Kidney (tissue), 14 donors: ENCODE measurements around the gene MORC3. TPM values are rescaled to one million over a fixed set of nuclear protein-coding genes. Genes with fewer than 3 reads are reported as not detected.
"Not testable (repeated sequence)": the region's sequence is repeated elsewhere in the genome, so short reads cannot be mapped to it uniquely, and the experiment has no call there.

Source experiments
- DNase-seq, 5 donors: peaks; one replicate each; pipeline ENCODE4 v3.0.0-alpha.2; 2013 to 2020
- FAIRE-seq: peaks from 2 replicates; lab custom pipeline; 2012; peaks lifted over from hg19 to GRCh38; lab: Jason Lieb, UNC
- H3K27ac ChIP-seq, 2 donors: one replicate each; pipeline ENCODE4 v1.7.0; 2013; ENCODE audit warnings: low read depth in 2 of 2, low read length in 2 of 2, inconsistent platforms in 1 of 2
- H3K27me3 ChIP-seq: one replicate; pipeline ENCODE4 v1.7.1; 2013; ENCODE audit warnings: low read length, inconsistent platforms; ENCODE audit not compliant: control insufficient read depth, insufficient read depth
- H3K36me3 ChIP-seq, 3 donors: one replicate each; pipeline versions ENCODE4 v1.7.0 to v1.7.1; 2013; ENCODE audit warnings: low read length in 3 of 3, control low read depth in 1 of 3, inconsistent platforms in 1 of 3; ENCODE audit not compliant: insufficient read depth in 3 of 3, control insufficient read depth in 2 of 3
- H3K4me1 ChIP-seq, 3 donors: one replicate each; pipeline versions ENCODE4 v1.7.0 to v1.7.1; 2013; ENCODE audit warnings: low read length in 3 of 3, inconsistent platforms in 1 of 3, low read depth in 1 of 3; ENCODE audit not compliant: control insufficient read depth in 2 of 3, insufficient read depth in 2 of 3
- H3K4me3 ChIP-seq, 3 donors: one replicate each; pipeline versions ENCODE4 v1.7.0 to v1.8.1; 2013; ENCODE audit warnings: low read length in 3 of 3, control low read depth in 1 of 3, inconsistent platforms in 1 of 3
- H3K9ac ChIP-seq, 3 donors: one replicate each; pipeline versions ENCODE4 v1.7.0 to v1.7.1; 2013; ENCODE audit warnings: low read length in 3 of 3, control low read depth in 1 of 3, inconsistent platforms in 1 of 3
- H3K9me3 ChIP-seq, 3 donors: one replicate each; pipeline versions ENCODE4 v1.7.0 to v1.7.1; 2013; ENCODE audit warnings: low read length in 3 of 3, control low read depth in 1 of 3, inconsistent platforms in 1 of 3; ENCODE audit not compliant: control insufficient read depth in 2 of 3, insufficient read depth in 1 of 3
- intact Hi-C: fragments of 100-400 bp; cut with DNase I; formaldehyde crosslinking; loops from one replicate; pipeline ENCODE4 v1.11.1; 2022
- polyA plus RNA-seq: library from polyadenylated mRNA; stranded (reverse); fragments of 350-450 nt; fragmentation: Illumina TruSeq; extraction: RNeasy Lipid Tissue Mini Kit (QIAGEN cat#74804); gene quantifications from one replicate; pipeline ENCODE4 v1.2.3, GENCODE V29; 2014; ENCODE audit warnings: low read depth, low replicate concordance; ENCODE audit not compliant: insufficient read depth
- total RNA-seq: library from RNA; stranded (reverse); fragmentation: NEBNext Ultra II Directional; extraction: Animal tissue kit (Norgen Biotek cat#: 25700); gene quantifications from one replicate; pipeline ENCODE4 v1.2.1, GENCODE V29; 2021
- TF ChIP-seq, protein P1 (sequence below): IDR thresholded peaks from 3 replicates; pipeline ENCODE4 v1.5.1; 2012; ENCODE audit warnings: mild to moderate bottlenecking, moderate library complexity, borderline replicate concordance; ENCODE audit not compliant: insufficient read depth; ENCODE audit errors: extremely low read depth
- donor health status: control.
- donor health status: control.
- donor health status: control.
- donor health status: control.
- donor health status: control.
- donor health status: DM: yes; HTN: yes; CAD: no.
- donor health status: Normal renal cell carcinoma (clear cell type).

The MORC3 gene
- total and polyA plus RNA-seq, 2 donors from 2014 or later: 6.6 to 32.4 TPM

DNA sequence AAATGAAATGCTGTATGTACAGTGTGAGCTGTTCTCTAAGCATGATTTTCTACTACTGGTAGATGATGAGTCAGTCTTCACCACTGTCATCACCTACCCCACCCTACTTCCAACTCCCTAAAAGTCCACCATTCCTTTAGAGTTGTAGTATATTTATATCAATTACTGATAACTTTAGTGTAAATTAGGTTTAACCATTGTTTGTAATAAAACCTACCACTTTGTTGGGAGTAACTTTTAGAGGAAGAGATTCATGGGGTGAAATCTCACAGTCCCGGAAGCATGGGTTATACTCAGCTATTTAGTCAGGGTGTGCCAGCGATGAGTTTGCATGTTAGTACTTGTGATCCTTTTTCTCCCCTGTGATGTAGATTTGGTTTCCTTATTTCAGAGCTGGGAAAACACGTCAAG is 17.1 kb downstream of the MORC3 start:
- Histone ChIP-seq H3K9ac (no peak overlapping the region), H3K4me3 (no peak overlapping the region), H3K4me1 (no peaks in the 10 kb centered on the region), H3K27me3 (no peaks in the 10 kb centered on the region), H3K27ac (no peak overlapping the region), H3K9me3 (no peaks in the 10 kb centered on the region), H3K36me3 (peaks cover 15 to 40% (median 21%) of the 10 kb centered on the region in 3 donors)
- intact Hi-C loops: no loop called here
- FAIRE-seq: no peak
- TF ChIP-seq, protein P1, sequence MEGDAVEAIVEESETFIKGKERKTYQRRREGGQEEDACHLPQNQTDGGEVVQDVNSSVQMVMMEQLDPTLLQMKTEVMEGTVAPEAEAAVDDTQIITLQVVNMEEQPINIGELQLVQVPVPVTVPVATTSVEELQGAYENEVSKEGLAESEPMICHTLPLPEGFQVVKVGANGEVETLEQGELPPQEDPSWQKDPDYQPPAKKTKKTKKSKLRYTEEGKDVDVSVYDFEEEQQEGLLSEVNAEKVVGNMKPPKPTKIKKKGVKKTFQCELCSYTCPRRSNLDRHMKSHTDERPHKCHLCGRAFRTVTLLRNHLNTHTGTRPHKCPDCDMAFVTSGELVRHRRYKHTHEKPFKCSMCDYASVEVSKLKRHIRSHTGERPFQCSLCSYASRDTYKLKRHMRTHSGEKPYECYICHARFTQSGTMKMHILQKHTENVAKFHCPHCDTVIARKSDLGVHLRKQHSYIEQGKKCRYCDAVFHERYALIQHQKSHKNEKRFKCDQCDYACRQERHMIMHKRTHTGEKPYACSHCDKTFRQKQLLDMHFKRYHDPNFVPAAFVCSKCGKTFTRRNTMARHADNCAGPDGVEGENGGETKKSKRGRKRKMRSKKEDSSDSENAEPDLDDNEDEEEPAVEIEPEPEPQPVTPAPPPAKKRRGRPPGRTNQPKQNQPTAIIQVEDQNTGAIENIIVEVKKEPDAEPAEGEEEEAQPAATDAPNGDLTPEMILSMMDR: no peak
- DNase-seq: no peak

DNA sequence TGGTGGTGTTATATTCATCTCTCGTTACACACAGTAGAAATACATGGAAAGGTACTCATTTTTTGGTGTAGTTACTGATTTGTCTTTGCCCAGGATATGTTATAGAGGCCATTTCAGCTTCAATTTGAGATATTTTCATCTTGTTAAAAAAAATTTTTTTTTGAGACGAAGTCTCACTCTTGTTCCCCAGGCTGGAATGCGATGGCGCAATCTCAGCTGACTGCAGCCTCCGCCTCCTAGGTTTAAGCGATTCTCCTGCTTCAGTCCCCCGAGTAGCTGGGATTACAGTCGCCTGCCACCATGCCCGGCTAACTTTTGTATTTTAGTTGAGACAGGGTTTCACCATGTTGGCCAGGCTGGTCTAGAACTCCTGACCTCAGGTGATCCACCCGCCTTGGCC is 19.0 kb downstream of the MORC3 start:
- FAIRE-seq (no peak), DNase-seq (no peak)
- no peak overlapping the region for H3K27ac ChIP-seq
- no peak overlapping the region for H3K4me3 ChIP-seq
- H3K36me3 ChIP-seq: peaks cover 15 to 40% (median 21%) of the 10 kb centered on the region in 3 donors
- TF ChIP-seq, protein P1: no peak
- no peaks in the 10 kb centered on the region for H3K4me1 ChIP-seq
- no peaks in the 10 kb centered on the region for H3K9me3 ChIP-seq
- no peaks in the 10 kb centered on the region for H3K27me3 ChIP-seq
- intact Hi-C loops: no loop called here
- no peak overlapping the region for H3K9ac ChIP-seq

DNA sequence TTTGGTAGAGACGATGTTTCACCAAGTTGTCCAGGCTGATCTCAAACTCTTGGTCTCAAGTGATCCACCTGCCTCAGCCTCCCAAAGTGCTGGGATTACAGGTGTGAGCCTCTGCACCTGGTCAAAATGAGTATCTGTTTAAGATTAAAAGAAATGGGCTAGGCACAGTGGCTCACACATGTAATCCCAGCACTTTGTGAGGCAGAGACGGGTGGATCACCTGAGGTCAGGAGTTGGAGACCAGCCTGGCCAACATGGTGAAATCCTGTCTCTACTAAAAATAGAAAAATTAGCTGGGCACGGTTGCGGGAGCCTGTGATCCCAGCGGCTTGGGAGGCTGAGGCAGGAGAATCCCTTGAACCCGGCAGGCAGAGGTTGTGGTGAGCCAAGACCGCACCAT is 22.6 kb downstream of the MORC3 start:
- H3K4me3 ChIP-seq, H3K9ac ChIP-seq, H3K27ac ChIP-seq, H3K9me3 ChIP-seq, DNase-seq, H3K27me3 ChIP-seq, H3K4me1 ChIP-seq, intact Hi-C loops, FAIRE-seq: not testable (repeated sequence)
- peaks cover 14 to 52% (median 27%) of the 10 kb centered on the region in 3 donors for H3K36me3 ChIP-seq

DNA sequence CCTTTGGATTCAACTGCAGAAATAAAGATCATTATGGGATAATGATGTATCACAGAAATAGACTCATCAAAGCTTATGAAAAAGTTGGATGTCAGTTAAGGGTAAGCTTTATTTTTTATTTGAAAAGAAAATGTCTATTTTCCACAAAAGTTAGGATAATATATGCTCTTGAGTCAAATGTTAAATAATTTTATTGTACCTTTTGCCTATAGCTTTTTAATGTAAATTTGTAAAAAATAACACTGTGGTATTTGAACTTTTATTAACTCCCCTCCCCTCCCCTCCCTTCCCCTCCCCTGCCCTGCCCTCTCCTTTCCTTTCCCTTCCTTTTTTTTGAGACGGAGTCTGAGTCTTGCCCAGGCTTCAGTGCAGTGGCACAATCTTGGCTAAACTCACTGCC is 24.9 kb downstream of the MORC3 start:
- no peaks in the 10 kb centered on the region for H3K4me1 ChIP-seq
- FAIRE-seq (no peak), DNase-seq (no peak)
- intact Hi-C loops: no loop called here
- no peak overlapping the region for H3K9ac ChIP-seq
- no peaks in the 10 kb centered on the region for H3K9me3 ChIP-seq
- TF ChIP-seq, protein P1: no peak
- no peaks in the 10 kb centered on the region for H3K27me3 ChIP-seq
- no peak overlapping the region for H3K27ac ChIP-seq
- H3K4me3 ChIP-seq: no peak overlapping the region
- peaks cover 13 to 42% (median 19%) of the 10 kb centered on the region in 3 donors for H3K36me3 ChIP-seq
